Stimulated activated naive CD8-positive, alpha-beta T cell treated with anti-CD3 and anti-CD28 coated beads, Interleukin-15, Interleukin-2, amounts not matched to agents 100 ng/mL and 50 ng/mL, for 24 hours (primary cell): ENCODE results near the gene COIL.
"Not testable (repeated sequence)": the region's sequence is repeated elsewhere in the genome, so short reads cannot be mapped to it uniquely, and the experiment has no call there.

Source experiments
- H3K27ac Mint-ChIP-seq: one replicate; pipeline ENCODE4 v1.8.0; 2021; ENCODE audit warnings: mild to moderate bottlenecking, mixed read lengths
- H3K27me3 Mint-ChIP-seq: one replicate; pipeline ENCODE4 v1.8.0; 2021; ENCODE audit warnings: mixed read lengths
- H3K36me3 Mint-ChIP-seq: one replicate; pipeline ENCODE4 v1.8.0; 2021; ENCODE audit warnings: low read depth, mixed read lengths
- H3K4me1 Mint-ChIP-seq: one replicate; pipeline ENCODE4 v1.8.0; 2021; ENCODE audit warnings: low read depth, mixed read lengths
- H3K4me3 Mint-ChIP-seq: one replicate; pipeline ENCODE4 v1.8.0; 2021; ENCODE audit warnings: mild to moderate bottlenecking, mixed read lengths
- H3K9me3 Mint-ChIP-seq: one replicate; pipeline ENCODE4 v1.8.0; 2021; ENCODE audit warnings: mixed read lengths

COIL gene

DNA sequence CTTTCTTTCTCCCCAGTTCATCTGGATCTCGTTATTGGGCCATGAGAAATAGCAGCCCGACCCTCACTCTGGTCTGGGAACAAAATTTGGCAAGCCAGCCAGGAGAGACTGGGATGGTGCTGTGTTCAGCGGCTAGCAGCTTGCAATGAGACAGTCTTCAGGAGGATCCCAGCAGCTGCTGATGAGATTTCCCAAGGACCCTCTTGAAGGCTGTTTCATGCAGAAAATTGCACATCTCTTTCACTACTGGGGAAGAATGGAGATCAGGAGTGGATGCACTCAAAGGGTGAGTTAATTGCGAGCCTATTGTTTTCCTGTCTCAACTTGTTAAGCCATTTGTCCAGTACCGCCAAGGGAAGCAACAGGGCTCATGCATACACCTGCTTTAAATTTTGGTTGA, 5.5 kb upstream of the COIL start:
- Mint-ChIP-seq H3K27me3 (no peaks in the 10 kb centered on the region), H3K4me1 (no peaks in the 10 kb centered on the region), H3K9me3 (no peaks in the 10 kb centered on the region), H3K4me3 (no peak overlapping the region), H3K36me3 (no peaks in the 10 kb centered on the region), H3K27ac (no peak overlapping the region)

DNA sequence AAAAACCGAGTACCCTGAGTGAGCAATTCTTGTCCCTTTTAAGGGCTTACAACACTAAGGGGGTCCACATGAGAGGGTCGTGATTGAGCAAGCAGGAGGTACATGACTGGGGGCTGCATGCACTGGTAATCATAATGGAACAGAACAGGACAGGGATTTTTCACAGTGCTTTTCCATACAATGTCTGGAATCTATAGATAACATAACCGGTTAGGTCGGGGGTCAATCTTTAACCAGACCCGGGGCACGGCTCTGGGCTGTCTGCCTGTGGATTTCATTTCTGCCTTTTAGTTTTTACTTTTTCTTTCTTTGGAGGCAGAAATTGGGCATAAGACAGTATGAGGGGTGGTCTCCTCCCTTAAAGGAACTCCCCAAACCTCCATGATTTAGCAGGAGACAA, 4.8 kb upstream of the COIL start:
- not testable (repeated sequence) for H3K36me3 Mint-ChIP-seq, H3K27ac Mint-ChIP-seq

GRCh38 chr17:56965241-56965640, 4.4 kb upstream of the COIL start:
- not testable (repeated sequence) for H3K4me3 Mint-ChIP-seq, H3K27me3 Mint-ChIP-seq, H3K27ac Mint-ChIP-seq, H3K9me3 Mint-ChIP-seq, H3K36me3 Mint-ChIP-seq, H3K4me1 Mint-ChIP-seq

More for the DNA sequence above, 4.8 kb upstream of the COIL start:
- H3K27me3 Mint-ChIP-seq, H3K4me3 Mint-ChIP-seq, H3K9me3 Mint-ChIP-seq, H3K4me1 Mint-ChIP-seq: not testable (repeated sequence)

- Mint-ChIP-seq H3K4me3 (no peak overlapping the region), H3K9me3 (no peaks in the 10 kb centered on the region), H3K4me1 (peaks cover 26% of the 10 kb centered on the region), H3K27ac (no peak overlapping the region), H3K36me3 (peaks cover 4% of the 10 kb centered on the region), H3K27me3 (no peaks in the 10 kb centered on the region)
These were observed 3.9 kb downstream of the COIL start for GRCh38 chr17:56956992-56957391.

DNA sequence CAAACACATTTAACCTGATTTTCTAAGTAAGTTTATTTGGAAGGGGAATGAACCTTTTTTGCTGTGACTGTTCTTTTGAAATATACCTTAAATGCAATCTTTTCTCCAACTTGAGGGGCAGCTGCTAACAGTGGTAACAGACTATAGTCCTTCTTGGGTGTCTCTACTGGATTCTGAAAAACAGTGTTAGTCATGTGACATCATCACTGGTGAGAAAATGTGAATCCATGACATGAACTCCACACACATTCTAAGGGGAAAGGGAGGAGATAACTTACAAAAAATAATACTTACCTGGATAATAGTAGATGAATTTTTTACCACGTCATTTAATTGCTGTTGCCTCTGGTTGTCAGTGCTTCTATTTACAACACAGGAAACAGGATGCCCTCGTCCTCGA, 11.3 kb downstream of the COIL start:
- no peaks in the 10 kb centered on the region for H3K9me3 Mint-ChIP-seq
- H3K4me3 Mint-ChIP-seq = no peak overlapping the region
- no peaks in the 10 kb centered on the region for H3K27me3 Mint-ChIP-seq
- no peaks in the 10 kb centered on the region for H3K4me1 Mint-ChIP-seq
- H3K36me3 Mint-ChIP-seq = peaks cover 56% of the 10 kb centered on the region
- peak overlapping the region; percentile 22 for H3K27ac Mint-ChIP-seq

- H3K27me3 Mint-ChIP-seq = no peaks in the 10 kb centered on the region
- H3K4me1 Mint-ChIP-seq = no peaks in the 10 kb centered on the region
- peaks cover 60% of the 10 kb centered on the region for H3K36me3 Mint-ChIP-seq
- H3K4me3 Mint-ChIP-seq = no peak overlapping the region
- no peaks in the 10 kb centered on the region for H3K9me3 Mint-ChIP-seq
- H3K27ac Mint-ChIP-seq = no peak overlapping the region
These were observed 12.4 kb downstream of the COIL start for GRCh38 chr17:56948491-56948890.

DNA sequence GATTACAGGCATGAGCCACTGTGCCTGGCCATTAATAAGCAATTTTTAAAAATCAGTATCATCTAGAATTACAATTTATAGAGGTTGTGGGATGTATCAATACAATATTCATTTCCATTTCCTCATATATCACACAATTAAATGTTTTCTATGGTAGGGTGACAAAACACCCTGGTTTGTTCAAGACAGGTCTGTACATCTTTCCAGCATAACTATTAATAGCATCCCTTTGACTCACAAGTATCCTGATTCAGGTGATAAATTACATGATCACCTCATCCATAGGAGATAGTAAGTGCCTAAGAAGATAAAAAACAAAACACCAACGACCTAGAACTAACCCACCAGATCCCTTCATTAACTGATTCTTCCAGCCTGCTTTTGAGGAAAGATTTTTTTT, 13.1 kb downstream of the COIL start:
- no peaks in the 10 kb centered on the region for H3K4me1 Mint-ChIP-seq
- H3K27me3 Mint-ChIP-seq = no peaks in the 10 kb centered on the region
- no peaks in the 10 kb centered on the region for H3K9me3 Mint-ChIP-seq
- H3K27ac Mint-ChIP-seq = peak overlapping the region; percentile 38
- H3K36me3 Mint-ChIP-seq = peaks cover 64% of the 10 kb centered on the region
- H3K4me3 Mint-ChIP-seq = no peak overlapping the region

- Mint-ChIP-seq H3K9me3 (no peaks in the 10 kb centered on the region), H3K27me3 (no peaks in the 10 kb centered on the region), H3K27ac (no peak overlapping the region), H3K4me1 (no peaks in the 10 kb centered on the region), H3K4me3 (no peak overlapping the region), H3K36me3 (peaks cover 75% of the 10 kb centered on the region)
These were observed 14.8 kb downstream of the COIL start for GRCh38 chr17:56945938-56946505.

DNA sequence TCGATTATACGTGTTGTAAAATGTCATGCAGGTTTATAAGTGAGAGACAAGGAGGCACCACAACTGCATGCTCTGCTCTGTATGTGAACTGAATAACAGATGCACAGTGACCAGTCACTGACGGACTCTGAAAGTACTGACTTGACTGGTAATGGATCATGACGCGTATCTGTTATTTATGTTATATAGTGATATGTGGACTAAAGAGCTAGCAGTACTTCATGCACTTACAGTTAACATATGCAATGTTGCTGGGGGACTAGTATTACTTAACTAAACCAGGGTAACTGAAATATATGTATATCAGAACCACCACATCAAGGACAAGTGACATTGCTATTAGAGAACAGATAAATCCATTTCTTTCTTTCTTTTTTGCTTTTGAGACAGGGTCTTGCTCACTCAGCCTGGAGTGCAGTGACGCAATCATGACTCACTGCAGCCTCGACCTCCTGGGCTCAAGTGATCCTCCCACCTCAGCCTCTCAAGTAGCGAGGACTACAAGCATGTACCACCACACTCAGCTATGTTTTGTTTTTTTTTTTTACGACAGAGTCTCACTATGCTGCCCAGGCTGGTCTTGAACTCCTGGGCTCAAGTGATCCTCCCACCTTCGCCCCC, 17.2 kb downstream of the COIL start:
- Mint-ChIP-seq H3K36me3 (peaks cover 66% of the 10 kb centered on the region), H3K9me3 (no peaks in the 10 kb centered on the region), H3K4me1 (no peaks in the 10 kb centered on the region), H3K27ac (no peak overlapping the region), H3K4me3 (no peak overlapping the region), H3K27me3 (no peaks in the 10 kb centered on the region)

- no peak overlapping the region for H3K4me3 Mint-ChIP-seq
- H3K9me3 Mint-ChIP-seq = no peaks in the 10 kb centered on the region
- no peaks in the 10 kb centered on the region for H3K27me3 Mint-ChIP-seq
- no peak overlapping the region for H3K27ac Mint-ChIP-seq
- peaks cover 19% of the 10 kb centered on the region for H3K4me1 Mint-ChIP-seq
- H3K36me3 Mint-ChIP-seq = peaks cover 64% of the 10 kb centered on the region
These were observed 20.9 kb downstream of the COIL start for GRCh38 chr17:56939869-56940484.

- not testable (repeated sequence) for H3K27me3 Mint-ChIP-seq
These were observed 22.6 kb downstream of the COIL start for GRCh38 chr17:56938206-56938605.

DNA sequence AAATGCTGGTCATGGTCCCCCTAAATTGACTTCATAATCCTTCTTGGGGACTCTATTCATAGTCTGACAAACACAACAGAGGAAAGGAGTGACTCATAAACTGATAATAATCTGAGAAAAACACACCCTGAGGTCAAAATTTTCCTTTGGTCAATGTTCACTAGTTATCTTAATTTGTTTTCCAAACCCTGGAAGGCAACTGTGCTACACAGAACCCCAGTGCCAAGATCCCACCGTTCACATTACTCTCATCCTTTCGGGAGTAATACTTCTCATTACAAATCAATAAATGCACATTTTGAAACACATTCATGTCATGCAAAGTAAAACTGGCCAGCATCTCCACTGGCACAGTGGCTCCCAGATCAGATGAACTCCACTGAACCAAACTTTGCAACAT, 23.2 kb downstream of the COIL start:
- Mint-ChIP-seq H3K27ac (peak overlapping the region; percentile 50), H3K4me3 (peak overlapping the region; percentile 18), H3K9me3 (no peaks in the 10 kb centered on the region), H3K36me3 (peaks cover 64% of the 10 kb centered on the region), H3K4me1 (peaks cover 22% of the 10 kb centered on the region), H3K27me3 (no peaks in the 10 kb centered on the region)

More at GRCh38 chr17:56938206-56938605, 22.6 kb downstream of the COIL start:
- Mint-ChIP-seq H3K36me3 (peaks cover 67% of the 10 kb centered on the region), H3K27ac (peak overlapping the region; percentile 50), H3K4me1 (peaks cover 22% of the 10 kb centered on the region)
- not testable (repeated sequence) for H3K4me3 Mint-ChIP-seq, H3K9me3 Mint-ChIP-seq

DNA sequence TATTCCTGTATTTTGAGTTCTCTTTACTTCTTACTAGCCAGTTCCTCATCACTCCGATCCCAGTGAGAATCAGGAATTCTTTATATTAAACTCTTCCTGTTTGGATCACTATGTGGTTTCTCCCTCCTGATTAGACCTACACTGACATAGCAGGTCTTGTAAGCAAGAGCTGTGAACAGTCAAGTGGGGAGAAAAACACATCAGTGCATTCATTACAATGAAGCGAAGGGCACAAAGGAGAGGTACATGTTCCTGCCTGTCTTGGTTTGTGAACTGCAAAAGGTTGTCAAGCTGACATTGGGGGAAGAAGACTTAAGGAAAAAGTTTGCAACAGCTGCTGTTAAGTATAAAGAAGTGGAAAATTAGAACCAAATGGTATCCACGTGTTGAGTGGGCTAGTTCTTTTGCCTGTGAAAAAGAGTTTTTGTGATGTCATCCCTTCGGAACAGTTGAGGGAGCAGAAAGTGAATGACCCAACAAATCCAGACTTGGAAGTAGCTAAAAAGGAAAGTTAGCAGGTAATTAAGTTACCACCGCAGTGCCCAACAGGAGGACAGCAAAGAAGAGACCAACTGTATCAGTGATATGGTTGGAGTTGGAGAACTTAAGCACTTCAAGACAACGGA, 24.0 kb downstream of the COIL start:
- peaks cover 63% of the 10 kb centered on the region for H3K36me3 Mint-ChIP-seq
- H3K27ac Mint-ChIP-seq = peak overlapping the region; percentile 74
- no peaks in the 10 kb centered on the region for H3K27me3 Mint-ChIP-seq
- H3K4me3 Mint-ChIP-seq = no peak overlapping the region
- no peaks in the 10 kb centered on the region for H3K9me3 Mint-ChIP-seq
- H3K4me1 Mint-ChIP-seq = peaks cover 22% of the 10 kb centered on the region

GRCh38 chr17:56935461-56935860, 25.4 kb downstream of the COIL start:
- peaks cover 22% of the 10 kb centered on the region for H3K4me1 Mint-ChIP-seq
- peaks cover 60% of the 10 kb centered on the region for H3K36me3 Mint-ChIP-seq
- H3K9me3 Mint-ChIP-seq = peaks cover 6% of the 10 kb centered on the region
- no peaks in the 10 kb centered on the region for H3K27me3 Mint-ChIP-seq
- H3K27ac Mint-ChIP-seq = no peak overlapping the region
- no peak overlapping the region for H3K4me3 Mint-ChIP-seq

GRCh38 chr17:56934280-56934679, 26.6 kb downstream of the COIL start:
- Mint-ChIP-seq H3K27ac (no peak overlapping the region), H3K27me3 (no peaks in the 10 kb centered on the region), H3K4me1 (peaks cover 22% of the 10 kb centered on the region), H3K4me3 (no peak overlapping the region), H3K9me3 (peaks cover 8% of the 10 kb centered on the region), H3K36me3 (peaks cover 59% of the 10 kb centered on the region)
